ENCODE data around the gene RTL10. TPM values are rescaled to one million over a fixed set of nuclear protein-coding genes. Genes with fewer than 3 reads are reported as not detected.

RTL10 gene
- total RNA-seq, 1 donor from 2014 or later, result 24.1 TPM

DNA sequence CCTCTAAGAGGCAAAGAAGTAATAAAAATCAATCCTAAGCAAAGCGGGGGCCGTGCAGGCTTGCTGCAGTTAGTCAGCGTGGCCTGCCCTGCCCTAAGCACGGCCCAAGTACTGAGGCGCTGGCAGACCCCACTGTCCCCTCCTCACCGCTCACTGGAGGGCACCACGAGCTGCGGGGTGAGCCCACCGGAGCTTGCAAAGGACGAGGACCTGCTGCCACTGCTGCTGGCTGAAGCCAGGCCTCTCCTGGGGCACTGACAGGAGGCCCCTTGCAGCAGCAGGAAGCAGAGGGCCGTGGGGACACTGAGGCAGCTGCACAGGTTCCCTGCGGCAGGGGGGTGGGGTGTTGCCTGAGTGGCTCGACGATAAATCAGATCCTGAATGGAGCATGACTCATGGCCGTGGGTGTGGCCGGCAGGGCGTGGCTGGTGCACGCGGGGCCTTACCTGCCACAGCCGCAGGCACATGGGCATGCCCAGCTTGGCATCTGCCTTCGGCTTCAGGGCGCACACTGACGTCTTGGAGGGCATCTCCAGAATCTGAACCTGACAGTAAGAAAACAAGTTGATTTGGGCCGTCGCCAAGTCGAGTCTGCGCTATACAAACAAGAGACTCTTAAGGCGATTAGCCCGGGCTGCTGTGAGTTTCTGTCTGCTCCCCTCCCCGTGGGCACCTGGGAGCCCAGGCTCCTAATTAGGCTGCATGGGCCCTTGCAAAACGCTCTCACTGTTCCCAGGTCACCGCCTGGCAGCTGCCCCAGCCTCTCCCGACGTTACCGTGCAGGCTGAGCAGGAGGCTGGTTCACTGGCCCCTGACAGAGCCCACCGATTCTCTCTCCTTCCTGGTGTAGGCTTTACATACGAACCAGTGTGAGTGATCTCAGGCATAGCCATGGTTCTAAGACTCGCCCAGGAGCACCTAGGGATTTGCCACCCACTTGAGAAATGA is 48.2 kb downstream of the RTL10 start:
- Mint-ChIP-seq H3K27me3 (ENCODE audit: insufficient read depth) (no peaks in the 10 kb centered on the region), H3K36me3 (ENCODE audit: low read depth) (no peaks in the 10 kb centered on the region), H3K27ac (no peak overlapping the region), H3K9me3 (no peaks in the 10 kb centered on the region), H3K4me1 (ENCODE audit: low read depth) (no peaks in the 10 kb centered on the region), H3K4me3 (no peak overlapping the region)
- DNase-seq (ENCODE audit: low spot score), result no peak
- intact Hi-C loops (cut with micrococcal nuclease), result no loop called here

- H3K4me1 Mint-ChIP-seq (ENCODE audit: low read depth), result no peaks in the 10 kb centered on the region
- DNase-seq (ENCODE audit: low spot score), result no peak
- H3K9me3 Mint-ChIP-seq, result no peaks in the 10 kb centered on the region
- H3K36me3 Mint-ChIP-seq (ENCODE audit: low read depth), result no peaks in the 10 kb centered on the region
- H3K4me3 Mint-ChIP-seq, result no peak overlapping the region
- no peak overlapping the region for H3K27ac Mint-ChIP-seq
- H3K27me3 Mint-ChIP-seq (ENCODE audit: insufficient read depth), result no peaks in the 10 kb centered on the region
- intact Hi-C loops (cut with micrococcal nuclease), result no loop called here
These were observed 48.9 kb downstream of the RTL10 start for GRCh38 chr22:19805821-19806212.

Other genes with a start within 250 kb of the RTL10 start
- gene SEPTIN5, start 140.4 kb downstream of the RTL10 start, total RNA-seq, result 0.98 and 1.3 TPM in 2 replicates
- gene GP1BB, start 131.3 kb downstream of the RTL10 start, total RNA-seq, result not detected in 2 replicates
- 0.29 and 0.56 TPM in 2 replicates for gene TBX1, start 94.1 kb downstream of the RTL10 start, total RNA-seq
- 20.6 and 21.5 TPM in 2 replicates for gene GNB1L, start within 50 bp of the RTL10 start, total RNA-seq
- gene COMT, start 86.9 kb upstream of the RTL10 start, total RNA-seq, result 99.4 and 112 TPM in 2 replicates
- gene TXNRD2, start 86.9 kb upstream of the RTL10 start, total RNA-seq, result 19.0 and 20.0 TPM in 2 replicates
- gene ARVCF, start 161.9 kb upstream of the RTL10 start, total RNA-seq, result 2.4 and 3.1 TPM in 2 replicates
- gene TANGO2, start 166.2 kb upstream of the RTL10 start, total RNA-seq, result 29.2 and 30.0 TPM in 2 replicates
- 79.3 and 81.0 TPM in 2 replicates for gene DGCR8, start 225.4 kb upstream of the RTL10 start, total RNA-seq